ENCODE results near the gene ZBTB40.

DNA sequence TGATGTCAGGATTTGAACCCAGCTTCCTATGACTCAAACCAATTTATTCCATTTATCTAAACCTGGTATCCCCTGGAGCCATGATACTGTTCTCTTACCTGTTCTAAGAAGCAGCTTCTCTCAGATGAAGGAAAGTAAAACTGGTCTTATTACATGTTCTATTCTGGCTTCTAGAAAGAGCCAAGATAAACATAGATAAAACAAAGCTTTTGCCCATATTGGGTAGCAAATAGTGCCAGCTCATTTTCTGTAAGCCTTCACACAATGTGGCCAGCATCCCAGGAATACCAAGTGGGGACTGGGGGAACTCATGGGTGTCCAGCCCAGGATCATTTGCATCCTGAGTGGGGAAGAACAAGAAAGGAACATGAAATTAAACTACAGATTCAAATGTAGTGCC, 58.2 kb downstream of the ZBTB40 start:
- TF ChIP-seq EZH2phosphoT487 (IDR thresholded peaks at IDR 0.05; ENCODE audit: borderline replicate concordance) = no peak
- TF ChIP-seq, protein P1, sequence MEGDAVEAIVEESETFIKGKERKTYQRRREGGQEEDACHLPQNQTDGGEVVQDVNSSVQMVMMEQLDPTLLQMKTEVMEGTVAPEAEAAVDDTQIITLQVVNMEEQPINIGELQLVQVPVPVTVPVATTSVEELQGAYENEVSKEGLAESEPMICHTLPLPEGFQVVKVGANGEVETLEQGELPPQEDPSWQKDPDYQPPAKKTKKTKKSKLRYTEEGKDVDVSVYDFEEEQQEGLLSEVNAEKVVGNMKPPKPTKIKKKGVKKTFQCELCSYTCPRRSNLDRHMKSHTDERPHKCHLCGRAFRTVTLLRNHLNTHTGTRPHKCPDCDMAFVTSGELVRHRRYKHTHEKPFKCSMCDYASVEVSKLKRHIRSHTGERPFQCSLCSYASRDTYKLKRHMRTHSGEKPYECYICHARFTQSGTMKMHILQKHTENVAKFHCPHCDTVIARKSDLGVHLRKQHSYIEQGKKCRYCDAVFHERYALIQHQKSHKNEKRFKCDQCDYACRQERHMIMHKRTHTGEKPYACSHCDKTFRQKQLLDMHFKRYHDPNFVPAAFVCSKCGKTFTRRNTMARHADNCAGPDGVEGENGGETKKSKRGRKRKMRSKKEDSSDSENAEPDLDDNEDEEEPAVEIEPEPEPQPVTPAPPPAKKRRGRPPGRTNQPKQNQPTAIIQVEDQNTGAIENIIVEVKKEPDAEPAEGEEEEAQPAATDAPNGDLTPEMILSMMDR (conservative IDR thresholded peaks at IDR 0.05; ENCODE audit: low read length) = no peak
